ENCODE results near the gene EYS.

DNA sequence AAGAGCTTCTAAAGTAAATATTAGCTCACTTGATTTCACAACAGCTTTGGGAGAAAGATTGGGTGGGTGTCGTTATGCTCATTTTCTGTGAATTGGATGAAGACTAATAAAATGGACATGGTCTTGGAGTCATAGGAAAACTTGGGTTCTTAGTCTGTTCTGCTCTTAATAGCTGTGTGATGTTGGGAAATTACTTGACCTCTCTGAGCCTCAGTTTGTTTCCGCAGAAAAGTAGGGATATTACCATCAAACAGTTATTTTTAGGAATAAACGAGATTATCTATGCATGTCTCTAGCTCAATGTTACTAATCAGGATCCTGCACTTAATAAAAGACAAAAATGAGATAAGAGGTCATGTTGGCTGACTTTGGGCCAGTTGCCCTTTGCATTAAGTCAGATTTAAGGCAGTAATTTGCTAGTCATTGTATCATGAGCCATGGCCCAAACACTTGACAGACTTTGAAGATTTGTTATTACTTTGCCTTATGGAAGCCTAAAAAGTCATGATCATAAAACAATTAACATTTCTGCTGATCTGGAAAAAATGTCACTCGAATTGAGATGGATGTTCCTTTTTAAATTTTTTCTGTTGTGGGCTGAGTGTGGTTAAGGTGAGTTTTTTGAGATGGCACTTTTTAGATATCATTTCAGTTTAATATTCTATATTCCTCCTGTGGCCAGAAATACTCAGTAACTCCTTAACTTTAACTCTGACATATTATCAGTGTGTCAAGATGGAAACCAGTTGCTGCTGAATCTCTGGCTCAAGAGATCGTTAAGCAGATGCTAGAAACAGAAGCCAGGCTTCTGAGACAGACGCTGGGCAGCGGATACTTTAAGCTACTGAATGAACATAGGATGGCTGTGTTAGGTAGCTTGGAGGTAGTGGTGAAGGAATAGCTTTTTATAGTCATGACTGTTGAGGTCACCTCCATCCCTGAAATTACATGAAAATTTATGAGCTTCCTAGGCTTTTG is 1779.8 kb downstream of the EYS start:
- TF ChIP-seq, protein P1, sequence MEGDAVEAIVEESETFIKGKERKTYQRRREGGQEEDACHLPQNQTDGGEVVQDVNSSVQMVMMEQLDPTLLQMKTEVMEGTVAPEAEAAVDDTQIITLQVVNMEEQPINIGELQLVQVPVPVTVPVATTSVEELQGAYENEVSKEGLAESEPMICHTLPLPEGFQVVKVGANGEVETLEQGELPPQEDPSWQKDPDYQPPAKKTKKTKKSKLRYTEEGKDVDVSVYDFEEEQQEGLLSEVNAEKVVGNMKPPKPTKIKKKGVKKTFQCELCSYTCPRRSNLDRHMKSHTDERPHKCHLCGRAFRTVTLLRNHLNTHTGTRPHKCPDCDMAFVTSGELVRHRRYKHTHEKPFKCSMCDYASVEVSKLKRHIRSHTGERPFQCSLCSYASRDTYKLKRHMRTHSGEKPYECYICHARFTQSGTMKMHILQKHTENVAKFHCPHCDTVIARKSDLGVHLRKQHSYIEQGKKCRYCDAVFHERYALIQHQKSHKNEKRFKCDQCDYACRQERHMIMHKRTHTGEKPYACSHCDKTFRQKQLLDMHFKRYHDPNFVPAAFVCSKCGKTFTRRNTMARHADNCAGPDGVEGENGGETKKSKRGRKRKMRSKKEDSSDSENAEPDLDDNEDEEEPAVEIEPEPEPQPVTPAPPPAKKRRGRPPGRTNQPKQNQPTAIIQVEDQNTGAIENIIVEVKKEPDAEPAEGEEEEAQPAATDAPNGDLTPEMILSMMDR (IDR thresholded peaks at IDR 0.05): no peak
- TF ChIP-seq POLR2A (IDR thresholded peaks at IDR 0.05) (no peak), POLR2AphosphoS5 (IDR thresholded peaks at IDR 0.05) (no peak), EP300 (IDR thresholded peaks at IDR 0.05) (no peak)

All from stomach (tissue), 4 donors.